ENCODE measurements around the gene SMTN.

Gene SMTN

DNA sequence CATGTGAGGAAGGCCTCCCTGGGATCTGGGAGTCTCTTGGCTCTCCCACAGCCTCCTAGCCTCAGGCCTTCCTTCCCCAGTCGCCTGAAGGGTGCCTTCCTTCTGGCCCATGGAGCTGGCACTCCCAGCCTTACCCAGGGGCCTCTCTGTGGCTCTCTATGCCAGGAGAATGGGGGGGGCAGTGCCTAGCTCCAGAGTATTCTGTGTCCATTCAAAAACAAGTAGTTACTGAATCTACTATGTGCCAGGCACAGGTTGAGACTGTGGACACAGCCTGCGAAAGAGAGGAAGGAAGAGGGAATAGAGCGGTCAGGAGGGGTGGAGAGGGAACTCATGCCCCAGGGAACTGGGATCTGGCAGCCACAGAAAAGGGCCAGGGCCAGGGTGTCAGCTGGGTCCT, 61.9 kb downstream of the SMTN start:
- H3K9me3 ChIP-seq (replicated peaks in 1 of 11) = peaks cover 13 to 31% (median 23%) of the 10 kb centered on the region in 11 experiments

DNA sequence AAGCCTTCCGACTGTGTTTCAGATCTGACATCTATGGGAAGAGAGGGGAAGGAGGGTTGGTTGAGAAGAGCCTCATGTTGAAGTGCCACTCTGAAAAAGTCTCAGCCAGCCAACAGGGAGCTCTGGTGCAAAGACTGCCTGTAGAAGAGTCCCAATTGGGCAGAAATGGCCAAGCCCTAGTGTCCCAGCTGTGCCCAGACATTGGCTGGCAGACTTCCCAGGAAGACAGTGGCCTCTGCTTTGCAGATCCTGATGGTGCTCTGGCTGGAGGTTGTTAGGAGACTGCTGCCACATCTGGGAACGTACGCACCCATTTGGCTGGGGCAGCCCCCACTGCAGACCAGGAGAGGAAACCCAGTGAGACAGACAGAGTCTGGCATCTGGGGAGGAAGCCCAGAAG, 62.4 kb downstream of the SMTN start:
- H3K4me3 ChIP-seq = no peak overlapping the region
- no peak overlapping the region for H3K9ac ChIP-seq
- H3K27ac ChIP-seq = no peak overlapping the region
- H3K36me3 ChIP-seq = no peaks in the 10 kb centered on the region
- no peaks in the 10 kb centered on the region for H3K27me3 ChIP-seq
- peaks cover 13 to 31% (median 23%) of the 10 kb centered on the region in 11 experiments for H3K9me3 ChIP-seq (replicated peaks in 1 of 11)
- H3K4me1 ChIP-seq = no peaks in the 10 kb centered on the region
- no peaks in the 10 kb centered on the region; a peak in 1 of 22 replicates for H4K20me1 ChIP-seq
- no peak for TF ChIP-seq Cebpa-rat (IDR thresholded peaks at IDR 0.05)
- no peak overlapping the region for H3K4me2 ChIP-seq

More for the DNA sequence above, 61.9 kb downstream of the SMTN start:
- no peak for TF ChIP-seq Cebpa-rat (IDR thresholded peaks at IDR 0.05)
- Histone ChIP-seq H3K4me1 (no peaks in the 10 kb centered on the region), H3K27ac (no peak overlapping the region), H4K20me1 (no peaks in the 10 kb centered on the region; a peak in 1 of 22 replicates), H3K9ac (no peak overlapping the region), H3K4me3 (no peak overlapping the region), H3K4me2 (no peak overlapping the region), H3K36me3 (no peaks in the 10 kb centered on the region), H3K27me3 (no peaks in the 10 kb centered on the region)

DNA sequence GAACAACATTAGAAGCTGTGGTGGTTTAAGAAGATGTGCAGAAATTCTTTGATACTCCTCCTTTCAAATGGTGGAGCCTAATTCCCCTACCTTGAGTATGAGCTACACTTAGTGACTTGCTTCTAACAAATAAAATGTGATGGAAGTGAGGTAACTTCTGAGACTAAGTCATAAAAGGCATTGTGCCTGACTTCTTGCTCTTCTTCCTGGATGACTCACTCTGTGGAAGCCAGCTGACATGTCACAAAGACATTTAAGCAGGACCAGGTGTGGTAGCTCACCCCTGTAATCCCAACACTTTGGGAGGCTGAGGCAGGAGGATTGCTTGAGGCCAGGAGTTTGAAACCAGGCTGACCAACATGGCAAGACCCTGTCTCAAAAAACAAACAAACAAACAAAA, 63.1 kb downstream of the SMTN start:
- Histone ChIP-seq H3K4me1 (peaks cover 0 to 3% (median 0%) of the 10 kb centered on the region in 10 experiments; a peak in 1 of 20 replicates), H3K36me3 (no peaks in the 10 kb centered on the region), H4K20me1 (no peaks in the 10 kb centered on the region; a peak in 1 of 22 replicates), H3K27me3 (no peaks in the 10 kb centered on the region), H3K27ac (no peak overlapping the region), H3K9me3 (replicated peaks in 1 of 11) (peaks cover 13 to 31% (median 23%) of the 10 kb centered on the region in 11 experiments), H3K4me2 (no peak overlapping the region), H3K9ac (no peak overlapping the region), H3K4me3 (no peak overlapping the region)
- TF ChIP-seq Cebpa-rat (IDR thresholded peaks at IDR 0.05) = no peak

DNA sequence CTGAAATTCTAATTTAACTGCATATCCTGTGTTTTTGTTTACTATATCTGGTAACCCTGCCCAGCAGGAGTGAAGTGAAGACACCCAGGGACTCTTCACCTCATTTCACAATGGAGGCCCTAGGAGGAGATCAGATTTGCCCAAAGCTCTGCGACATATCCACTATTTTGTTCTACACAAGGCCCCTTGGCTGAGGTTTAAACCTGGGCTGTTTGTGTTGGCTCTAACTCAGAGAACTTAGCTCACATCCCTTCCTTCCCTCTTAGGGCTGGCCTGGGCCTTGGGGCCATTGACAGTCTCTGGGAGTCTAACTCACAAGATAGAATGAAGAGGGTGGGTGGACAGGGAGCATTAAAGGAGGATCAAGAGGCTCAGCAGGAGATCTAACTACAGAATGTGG, 67.4 kb downstream of the SMTN start:
- Histone ChIP-seq H3K4me3 (no peak overlapping the region), H3K36me3 (no peaks in the 10 kb centered on the region), H3K4me2 (no peak overlapping the region), H3K4me1 (peaks cover 0 to 3% (median 0%) of the 10 kb centered on the region in 10 experiments; a peak in 1 of 20 replicates), H3K9ac (no peak overlapping the region), H3K27ac (no peak overlapping the region), H3K9me3 (replicated peaks in 1 of 11) (peaks cover 13 to 31% (median 23%) of the 10 kb centered on the region in 11 experiments), H4K20me1 (no peaks in the 10 kb centered on the region), H3K27me3 (no peaks in the 10 kb centered on the region)
- TF ChIP-seq Cebpa-rat (IDR thresholded peaks at IDR 0.05) = no peak

DNA sequence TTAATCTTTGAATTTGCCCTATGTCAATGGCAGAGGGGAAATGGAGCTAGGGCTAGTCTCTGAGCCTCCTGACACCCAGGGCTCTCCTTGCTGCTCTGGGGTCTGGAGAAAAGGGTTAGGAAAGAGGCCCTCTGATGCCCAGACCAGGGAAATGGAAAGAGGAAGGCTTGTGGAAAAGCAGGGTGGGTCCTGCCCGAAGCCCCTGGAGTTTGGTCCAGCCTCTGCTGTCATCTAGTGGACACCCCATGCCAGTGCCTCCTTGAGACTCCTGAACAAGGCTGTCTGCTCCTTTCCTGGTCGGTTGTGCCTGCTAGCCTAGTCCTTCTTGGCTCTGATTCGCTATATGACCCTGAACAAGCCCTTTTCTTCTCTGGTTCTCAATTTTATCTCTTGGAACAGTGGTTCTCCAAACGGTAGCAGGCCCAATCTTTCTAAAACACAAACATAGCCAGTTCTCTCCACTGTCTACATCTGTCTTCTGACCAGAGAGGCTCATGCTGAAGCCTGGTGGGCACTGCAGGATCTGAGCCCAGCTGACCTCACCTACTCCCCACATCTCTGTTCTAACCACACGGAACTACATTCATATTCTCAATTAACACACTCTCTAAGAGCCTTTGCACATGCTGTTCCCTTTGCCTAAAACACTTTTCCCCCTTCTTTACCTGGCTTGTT, 68.0 kb downstream of the SMTN start:
- Histone ChIP-seq H4K20me1 (no peaks in the 10 kb centered on the region), H3K4me2 (no peak overlapping the region), H3K36me3 (no peaks in the 10 kb centered on the region), H3K27ac (no peak overlapping the region; a peak in 1 of 22 replicates), H3K4me3 (no peak overlapping the region), H3K4me1 (peaks cover 0 to 3% (median 0%) of the 10 kb centered on the region in 10 experiments; a peak in 1 of 20 replicates), H3K9ac (peak overlapping the region in 1 of 11 experiments; percentile 15; a peak in 1 of 22 replicates), H3K9me3 (replicated peaks in 1 of 11) (peaks cover 13 to 31% (median 23%) of the 10 kb centered on the region in 11 experiments), H3K27me3 (no peaks in the 10 kb centered on the region)
- no peak for TF ChIP-seq Cebpa-rat (IDR thresholded peaks at IDR 0.05)

DNA sequence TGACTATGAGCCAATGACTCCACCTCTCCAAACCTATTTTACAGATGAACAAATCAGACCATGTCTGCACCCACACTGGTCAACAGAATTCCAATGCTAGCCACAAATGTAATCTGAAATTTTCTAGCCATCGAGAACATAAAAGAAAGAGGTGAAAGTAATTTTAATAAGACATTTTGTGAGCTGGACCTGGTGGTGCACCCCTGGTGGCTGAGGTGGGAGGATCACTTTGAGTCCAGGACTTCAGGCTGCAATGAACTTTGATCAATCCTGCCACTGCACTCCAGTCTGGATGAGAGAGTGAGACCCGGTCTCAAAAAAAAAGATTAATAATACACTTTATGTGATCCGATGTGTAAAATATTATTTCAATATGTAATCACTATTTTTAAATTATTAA, 69.5 kb downstream of the SMTN start:
- no peak overlapping the region for H3K4me3 ChIP-seq
- no peaks in the 10 kb centered on the region for H3K27me3 ChIP-seq
- H3K4me2 ChIP-seq = no peak overlapping the region
- no peak overlapping the region for H3K27ac ChIP-seq
- peaks cover 0 to 3% (median 0%) of the 10 kb centered on the region in 10 experiments; a peak in 1 of 20 replicates for H3K4me1 ChIP-seq
- no peaks in the 10 kb centered on the region for H4K20me1 ChIP-seq
- TF ChIP-seq Cebpa-rat (IDR thresholded peaks at IDR 0.05) = no peak
- peaks cover 13 to 18% (median 16%) of the 10 kb centered on the region in 11 experiments for H3K9me3 ChIP-seq (replicated peaks in 1 of 11)
- H3K36me3 ChIP-seq = no peaks in the 10 kb centered on the region
- no peak overlapping the region for H3K9ac ChIP-seq

DNA sequence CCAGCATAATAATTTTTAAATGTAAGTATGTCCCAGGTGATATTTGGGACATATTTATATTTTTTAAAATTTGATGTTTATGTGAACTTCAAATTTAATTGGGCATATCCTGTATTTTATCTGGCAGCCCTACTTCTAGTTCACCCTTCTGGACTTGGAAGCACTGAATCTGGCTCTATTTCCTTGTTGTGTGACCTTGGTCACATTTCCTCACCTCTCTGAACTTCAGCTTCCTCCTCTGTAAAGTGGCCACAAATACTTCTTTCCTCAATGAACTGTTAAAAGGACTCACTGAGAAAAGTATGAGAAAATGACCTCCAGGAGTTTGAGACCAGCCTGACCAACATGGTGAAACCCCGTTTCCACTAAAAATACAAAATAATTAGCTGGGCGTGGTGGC, 70.8 kb downstream of the SMTN start:
- no peaks in the 10 kb centered on the region for H3K36me3 ChIP-seq
- H3K4me3 ChIP-seq = no peak overlapping the region
- no peak overlapping the region for H3K4me2 ChIP-seq
- TF ChIP-seq Cebpa-rat (IDR thresholded peaks at IDR 0.05) = no peak
- no peak overlapping the region for H3K27ac ChIP-seq
- H3K9ac ChIP-seq = peak overlapping the region in 1 of 11 experiments; percentile 43; a peak in 1 of 22 replicates
- no peaks in the 10 kb centered on the region for H4K20me1 ChIP-seq
- peaks cover 0 to 3% (median 0%) of the 10 kb centered on the region in 10 experiments; a peak in 1 of 20 replicates for H3K4me1 ChIP-seq
- peaks cover 8 to 11% (median 10%) of the 10 kb centered on the region in 11 experiments for H3K9me3 ChIP-seq (replicated peaks in 1 of 11)
- no peaks in the 10 kb centered on the region for H3K27me3 ChIP-seq

DNA sequence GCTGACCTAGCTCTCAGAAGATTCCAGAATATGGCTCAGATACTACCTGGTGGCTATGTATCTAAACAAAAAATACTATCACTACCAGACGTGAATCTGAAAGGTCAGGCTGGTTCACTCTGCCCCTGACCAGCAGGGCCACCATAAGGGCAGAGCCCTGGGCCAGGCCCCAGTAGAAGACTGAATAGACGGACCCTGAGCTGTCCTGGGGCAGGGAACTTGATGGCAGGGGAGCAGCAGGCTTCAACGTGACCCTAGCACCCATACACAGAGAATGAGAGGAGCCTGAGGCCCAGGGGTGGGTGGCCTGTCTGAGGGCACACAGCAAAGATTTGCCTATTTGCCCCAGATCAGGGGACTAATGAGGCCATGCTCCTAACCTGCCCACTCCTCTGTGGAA, 72.2 kb downstream of the SMTN start:
- Histone ChIP-seq H3K4me1 (peaks cover 0 to 3% (median 0%) of the 10 kb centered on the region in 10 experiments; a peak in 1 of 20 replicates), H3K27me3 (no peaks in the 10 kb centered on the region), H4K20me1 (no peaks in the 10 kb centered on the region), H3K9me3 (replicated peaks in 1 of 11) (no peaks in the 10 kb centered on the region), H3K36me3 (no peaks in the 10 kb centered on the region), H3K4me3 (no peak overlapping the region), H3K4me2 (no peak overlapping the region), H3K9ac (peak overlapping the region in 1 of 11 experiments; percentile 22; a peak in 1 of 22 replicates), H3K27ac (no peak overlapping the region)
- TF ChIP-seq Cebpa-rat (IDR thresholded peaks at IDR 0.05) = no peak
